ENCODE measurements around the gene MACROD2.

MACROD2 gene

DNA sequence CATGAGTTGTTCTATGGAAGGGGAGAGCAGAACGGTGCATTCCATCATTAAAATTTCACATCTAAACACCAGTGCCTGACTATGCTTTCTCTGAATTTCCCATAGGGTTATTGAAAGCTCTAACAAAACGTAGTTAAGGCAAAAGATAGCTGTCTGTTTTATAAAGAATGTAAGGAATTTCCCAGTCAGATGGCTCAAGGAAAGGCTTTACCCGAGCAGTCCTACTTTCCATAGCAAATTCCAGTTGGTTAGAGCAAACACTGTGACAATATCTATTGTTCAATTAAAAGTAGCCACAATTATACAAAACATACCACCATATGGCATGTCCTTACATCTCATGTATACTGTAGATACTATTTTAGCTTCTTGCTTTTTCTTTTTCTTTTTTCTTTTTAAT, 1401.6 kb downstream of the MACROD2 start:
- no peak overlapping the region for H2AFZ ChIP-seq (ENCODE audit: low read depth, low read length)
- no peak overlapping the region for H3K4me3 ChIP-seq (ENCODE audit: low read length)
- no peaks in the 10 kb centered on the region for H3K36me3 ChIP-seq (ENCODE audit: insufficient read depth, low read length)
- H3K4me1 ChIP-seq (ENCODE audit: insufficient read depth, low read length) = peaks cover 28% of the 10 kb centered on the region
- H3K9me3 ChIP-seq (ENCODE audit: low read length) = no peaks in the 10 kb centered on the region
- no peaks in the 10 kb centered on the region for H3K27me3 ChIP-seq (ENCODE audit: insufficient read depth, low read length)

DNA sequence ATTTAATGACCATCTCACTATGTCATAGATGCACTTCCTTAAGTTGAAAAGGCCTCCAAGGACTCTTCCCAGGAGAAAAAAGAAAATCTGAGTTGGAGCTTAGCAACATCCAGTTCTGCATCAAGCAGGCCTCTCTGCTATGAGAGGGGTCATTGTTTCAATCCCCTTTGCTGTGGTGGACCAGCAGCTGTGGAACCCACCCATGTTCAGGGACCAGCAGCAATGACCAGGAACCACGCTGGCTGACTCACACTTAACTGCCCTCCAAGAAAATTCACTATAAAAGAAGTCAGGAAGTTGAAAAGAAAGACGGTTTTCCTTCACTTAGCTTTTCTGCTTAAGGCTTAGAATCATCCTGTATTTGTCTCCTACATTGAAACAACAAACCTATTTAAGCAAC, 1404.5 kb downstream of the MACROD2 start:
- H3K4me1 ChIP-seq (ENCODE audit: insufficient read depth, low read length) = peaks cover 28% of the 10 kb centered on the region
- H3K4me3 ChIP-seq (ENCODE audit: low read length) = no peak overlapping the region
- no peaks in the 10 kb centered on the region for H3K36me3 ChIP-seq (ENCODE audit: insufficient read depth, low read length)
- no peaks in the 10 kb centered on the region for H3K9me3 ChIP-seq (ENCODE audit: low read length)
- no peaks in the 10 kb centered on the region for H3K27me3 ChIP-seq (ENCODE audit: insufficient read depth, low read length)
- H2AFZ ChIP-seq (ENCODE audit: low read depth, low read length) = no peak overlapping the region

GRCh38 chr20:15406072-15406471, 1410.8 kb downstream of the MACROD2 start:
- Histone ChIP-seq H3K4me1 (ENCODE audit: insufficient read depth, low read length) (peaks cover 7% of the 10 kb centered on the region), H3K9me3 (ENCODE audit: low read length) (no peaks in the 10 kb centered on the region), H3K27me3 (ENCODE audit: insufficient read depth, low read length) (no peaks in the 10 kb centered on the region), H3K36me3 (ENCODE audit: insufficient read depth, low read length) (no peaks in the 10 kb centered on the region), H3K4me3 (ENCODE audit: low read length) (no peak overlapping the region), H2AFZ (ENCODE audit: low read depth, low read length) (no peak overlapping the region)

- Histone ChIP-seq H3K36me3 (ENCODE audit: insufficient read depth, low read length) (no peaks in the 10 kb centered on the region), H3K4me1 (ENCODE audit: insufficient read depth, low read length) (peaks cover 7% of the 10 kb centered on the region), H3K27me3 (ENCODE audit: insufficient read depth, low read length) (no peaks in the 10 kb centered on the region), H3K9me3 (ENCODE audit: low read length) (no peaks in the 10 kb centered on the region), H3K4me3 (ENCODE audit: low read length) (no peak overlapping the region), H2AFZ (ENCODE audit: low read depth, low read length) (no peak overlapping the region)
These were observed 1416.5 kb downstream of the MACROD2 start for GRCh38 chr20:15411781-15412180.

GRCh38 chr20:15415908-15416307, 1420.6 kb downstream of the MACROD2 start:
- H3K9me3 ChIP-seq (ENCODE audit: low read length) = no peaks in the 10 kb centered on the region
- H3K4me1 ChIP-seq (ENCODE audit: insufficient read depth, low read length) = no peaks in the 10 kb centered on the region
- H2AFZ ChIP-seq (ENCODE audit: low read depth, low read length) = no peak overlapping the region
- no peak overlapping the region for H3K4me3 ChIP-seq (ENCODE audit: low read length)
- H3K27me3 ChIP-seq (ENCODE audit: insufficient read depth, low read length) = no peaks in the 10 kb centered on the region
- no peaks in the 10 kb centered on the region for H3K36me3 ChIP-seq (ENCODE audit: insufficient read depth, low read length)

DNA sequence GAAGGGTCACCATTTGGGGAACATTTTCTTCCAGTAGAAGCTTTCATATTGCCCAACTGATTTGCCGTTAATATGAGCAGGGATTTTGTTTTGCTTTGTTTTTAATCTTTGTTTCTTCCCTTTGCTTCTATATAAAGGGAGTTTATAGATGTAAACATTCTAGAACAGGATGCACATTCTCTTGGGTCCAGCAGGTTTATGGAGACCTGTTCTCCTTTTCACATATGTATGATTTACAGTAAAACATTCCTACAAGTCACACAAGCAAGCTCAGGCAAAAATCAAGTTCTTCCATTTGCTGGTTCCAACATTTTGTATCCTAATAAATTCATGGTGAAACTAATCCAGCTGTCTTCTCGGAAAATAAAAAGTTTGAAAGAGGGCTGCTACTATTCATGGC, 1424.5 kb downstream of the MACROD2 start:
- no peak overlapping the region for H3K4me3 ChIP-seq (ENCODE audit: low read length)
- no peaks in the 10 kb centered on the region for H3K36me3 ChIP-seq (ENCODE audit: insufficient read depth, low read length)

DNA sequence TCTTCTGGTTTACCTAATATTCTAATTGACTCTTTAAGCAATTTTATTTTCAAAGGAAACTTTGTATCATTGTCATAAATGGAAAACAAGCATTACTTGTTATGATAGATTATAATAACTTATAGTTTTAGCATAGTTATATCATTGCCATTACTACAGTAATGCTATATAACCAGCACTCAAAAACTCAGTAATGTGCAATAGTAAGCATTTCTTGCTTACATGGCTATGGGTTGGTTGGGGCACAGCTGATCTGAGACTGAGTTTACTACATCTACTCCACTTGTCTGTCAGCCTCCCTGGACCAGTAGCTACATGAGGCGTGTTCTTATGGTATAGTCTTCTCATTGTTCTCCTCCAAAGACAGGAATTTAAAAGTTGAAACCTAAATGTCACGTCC, 1427.7 kb downstream of the MACROD2 start:
- no peak overlapping the region for H2AFZ ChIP-seq (ENCODE audit: low read depth, low read length)
- no peaks in the 10 kb centered on the region for H3K9me3 ChIP-seq (ENCODE audit: low read length)
- no peaks in the 10 kb centered on the region for H3K4me1 ChIP-seq (ENCODE audit: insufficient read depth, low read length)
- H3K27me3 ChIP-seq (ENCODE audit: insufficient read depth, low read length) = no peaks in the 10 kb centered on the region
- no peaks in the 10 kb centered on the region for H3K36me3 ChIP-seq (ENCODE audit: insufficient read depth, low read length)
- H3K4me3 ChIP-seq (ENCODE audit: low read length) = no peak overlapping the region

More for the DNA sequence above, 1424.5 kb downstream of the MACROD2 start:
- Histone ChIP-seq H2AFZ (ENCODE audit: low read depth, low read length) (no peak overlapping the region), H3K9me3 (ENCODE audit: low read length) (no peaks in the 10 kb centered on the region), H3K27me3 (ENCODE audit: insufficient read depth, low read length) (no peaks in the 10 kb centered on the region), H3K4me1 (ENCODE audit: insufficient read depth, low read length) (no peaks in the 10 kb centered on the region)

DNA sequence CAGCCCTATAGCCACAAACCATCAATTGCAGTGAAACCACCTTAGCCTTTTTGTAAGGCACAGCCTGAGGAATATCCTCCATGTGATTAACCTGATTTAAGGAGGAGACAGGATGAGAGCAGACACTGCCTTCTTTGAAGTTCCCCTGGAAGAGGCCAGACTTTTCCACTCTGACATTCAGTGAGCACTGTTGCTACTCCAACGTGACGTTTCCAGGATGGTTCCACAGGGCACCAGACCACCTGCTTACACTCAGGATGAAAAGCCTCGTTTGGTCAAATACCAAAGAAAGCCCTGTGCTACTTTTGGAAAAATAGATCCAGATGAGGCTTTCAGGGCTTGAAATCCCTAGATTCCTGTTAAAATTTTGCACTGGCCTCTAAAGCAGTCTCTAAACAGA, 1444.2 kb downstream of the MACROD2 start:
- no peaks in the 10 kb centered on the region for H3K9me3 ChIP-seq (ENCODE audit: low read length)
- H3K4me3 ChIP-seq (ENCODE audit: low read length) = no peak overlapping the region
- H2AFZ ChIP-seq (ENCODE audit: low read depth, low read length) = no peak overlapping the region
- H3K4me1 ChIP-seq (ENCODE audit: insufficient read depth, low read length) = peaks cover 11% of the 10 kb centered on the region
- H3K36me3 ChIP-seq (ENCODE audit: insufficient read depth, low read length) = no peaks in the 10 kb centered on the region
- H3K27me3 ChIP-seq (ENCODE audit: insufficient read depth, low read length) = no peaks in the 10 kb centered on the region

GRCh38 chr20:15440049-15440820, 1444.9 kb downstream of the MACROD2 start:
- H3K9me3 ChIP-seq (ENCODE audit: low read length) = no peaks in the 10 kb centered on the region
- H3K4me1 ChIP-seq (ENCODE audit: insufficient read depth, low read length) = peaks cover 11% of the 10 kb centered on the region
- no peak overlapping the region for H3K4me3 ChIP-seq (ENCODE audit: low read length)
- no peak overlapping the region for H2AFZ ChIP-seq (ENCODE audit: low read depth, low read length)
- no peaks in the 10 kb centered on the region for H3K27me3 ChIP-seq (ENCODE audit: insufficient read depth, low read length)
- no peaks in the 10 kb centered on the region for H3K36me3 ChIP-seq (ENCODE audit: insufficient read depth, low read length)

DNA sequence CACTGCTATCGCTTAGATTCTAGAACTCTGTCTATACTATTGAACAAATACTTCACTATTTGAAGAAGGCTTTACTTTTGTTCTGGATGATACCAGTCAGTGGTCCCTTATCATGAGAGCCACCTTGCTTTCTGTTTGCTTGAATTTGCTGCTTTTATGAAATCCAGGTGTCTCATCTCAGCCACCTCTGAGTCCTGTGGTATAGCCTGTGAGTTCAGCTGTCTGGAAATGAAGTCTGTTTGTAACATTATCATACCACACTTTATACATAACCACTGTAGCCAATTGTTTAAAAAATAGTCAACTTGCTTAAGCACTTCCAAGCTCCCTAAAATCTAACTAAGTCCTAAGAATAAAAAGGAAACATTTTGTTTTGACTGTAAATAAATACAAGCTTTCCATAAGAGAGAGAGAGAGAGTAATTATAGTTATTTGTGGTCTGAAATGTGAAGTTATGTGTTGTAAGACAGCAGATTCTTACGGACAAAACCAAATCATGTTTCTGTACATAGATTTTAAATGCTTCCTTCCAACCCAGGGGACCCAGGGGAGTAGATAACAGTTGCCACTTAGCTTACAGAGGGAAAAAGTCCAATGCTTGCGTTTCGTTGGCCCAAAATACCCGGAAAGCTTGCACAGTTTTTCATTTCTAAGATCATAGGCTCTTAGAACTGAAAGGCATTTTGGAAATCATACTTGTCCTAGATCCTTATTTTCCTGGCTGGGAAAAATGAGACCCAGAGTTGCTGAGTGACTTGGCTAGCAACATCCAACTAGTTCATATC, 1449.9 kb downstream of the MACROD2 start:
- no peaks in the 10 kb centered on the region for H3K9me3 ChIP-seq (ENCODE audit: low read length)
- no peaks in the 10 kb centered on the region for H3K27me3 ChIP-seq (ENCODE audit: insufficient read depth, low read length)
- peaks cover 5% of the 10 kb centered on the region for H3K4me1 ChIP-seq (ENCODE audit: insufficient read depth, low read length)
- no peaks in the 10 kb centered on the region for H3K36me3 ChIP-seq (ENCODE audit: insufficient read depth, low read length)
- H2AFZ ChIP-seq (ENCODE audit: low read depth, low read length) = no peak overlapping the region
- no peak overlapping the region for H3K4me3 ChIP-seq (ENCODE audit: low read length)

DNA sequence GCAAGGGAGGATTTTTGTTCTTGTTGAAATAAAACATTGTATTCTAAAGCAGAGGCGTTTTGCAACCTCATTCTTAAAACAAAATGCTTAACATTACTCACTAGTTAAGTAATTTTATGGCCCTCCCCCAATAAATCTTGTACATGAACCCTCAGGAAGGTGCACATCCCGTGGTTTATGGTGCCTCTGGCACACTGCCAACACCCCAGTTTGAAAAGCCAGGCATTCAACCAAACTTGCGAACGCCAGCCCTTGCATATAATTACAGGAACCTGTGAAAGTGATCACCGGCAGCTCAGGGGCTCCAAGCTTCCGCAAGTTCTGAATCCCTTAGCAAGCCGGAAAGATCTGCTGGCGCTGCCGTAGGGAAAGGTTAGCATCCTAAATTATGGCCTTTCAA, 1451.1 kb downstream of the MACROD2 start:
- Histone ChIP-seq H3K36me3 (ENCODE audit: insufficient read depth, low read length) (no peaks in the 10 kb centered on the region), H3K4me1 (ENCODE audit: insufficient read depth, low read length) (no peaks in the 10 kb centered on the region), H3K9me3 (ENCODE audit: low read length) (no peaks in the 10 kb centered on the region), H3K27me3 (ENCODE audit: insufficient read depth, low read length) (no peaks in the 10 kb centered on the region), H3K4me3 (ENCODE audit: low read length) (no peak overlapping the region), H2AFZ (ENCODE audit: low read depth, low read length) (no peak overlapping the region)

DNA sequence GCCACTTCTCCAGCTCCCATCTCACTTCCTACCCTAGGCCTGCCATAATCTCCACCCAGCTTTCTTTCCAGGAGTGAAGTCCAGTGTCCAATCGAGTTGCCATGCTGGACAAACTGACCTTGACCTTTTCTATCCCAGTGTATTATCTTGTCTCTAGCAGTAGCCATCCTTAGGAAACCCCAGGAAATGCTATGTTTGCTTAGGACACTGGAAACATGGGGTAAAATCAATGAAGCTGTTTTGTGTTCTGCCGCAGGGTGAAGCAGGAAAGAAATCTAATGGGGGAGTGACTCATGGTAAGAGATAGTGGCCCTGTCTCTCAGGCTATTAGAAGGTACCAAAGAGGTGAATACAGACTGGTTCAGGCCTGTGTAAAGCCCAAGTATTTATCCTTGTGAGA, 1452.2 kb downstream of the MACROD2 start:
- H3K4me1 ChIP-seq (ENCODE audit: insufficient read depth, low read length) = no peaks in the 10 kb centered on the region
- H2AFZ ChIP-seq (ENCODE audit: low read depth, low read length) = no peak overlapping the region
- no peaks in the 10 kb centered on the region for H3K36me3 ChIP-seq (ENCODE audit: insufficient read depth, low read length)
- no peaks in the 10 kb centered on the region for H3K9me3 ChIP-seq (ENCODE audit: low read length)
- H3K27me3 ChIP-seq (ENCODE audit: insufficient read depth, low read length) = no peaks in the 10 kb centered on the region
- no peak overlapping the region for H3K4me3 ChIP-seq (ENCODE audit: low read length)

GRCh38 chr20:15449061-15449460, 1453.7 kb downstream of the MACROD2 start:
- Histone ChIP-seq H2AFZ (ENCODE audit: low read depth, low read length) (no peak overlapping the region), H3K27me3 (ENCODE audit: insufficient read depth, low read length) (no peaks in the 10 kb centered on the region), H3K4me3 (ENCODE audit: low read length) (no peak overlapping the region), H3K4me1 (ENCODE audit: insufficient read depth, low read length) (no peaks in the 10 kb centered on the region), H3K36me3 (ENCODE audit: insufficient read depth, low read length) (no peaks in the 10 kb centered on the region), H3K9me3 (ENCODE audit: low read length) (no peaks in the 10 kb centered on the region)
